ENCODE data around the gene SRPK2.

SRPK2 gene

GRCh38 chr7:105229641-105230040 is 159.1 kb downstream of the SRPK2 start:
- no peak for DNase-seq (ENCODE audit: low read depth)
- no peak for TF ChIP-seq CTCF (conservative IDR thresholded peaks at IDR 0.05; ENCODE audit: control insufficient read depth, insufficient read depth, low read depth, low read length)
- H3K4me3 ChIP-seq (ENCODE audit: control insufficient read depth, low read depth, low read length) = no peak overlapping the region

GRCh38 chr7:105228555-105228954 is 160.2 kb downstream of the SRPK2 start:
- TF ChIP-seq CTCF (conservative IDR thresholded peaks at IDR 0.05; ENCODE audit: control insufficient read depth, insufficient read depth, low read depth, low read length) = no peak
- H3K4me3 ChIP-seq (ENCODE audit: control insufficient read depth, low read depth, low read length) = no peak overlapping the region
- no peak for DNase-seq (ENCODE audit: low read depth)

- no peak for TF ChIP-seq CTCF (conservative IDR thresholded peaks at IDR 0.05; ENCODE audit: control insufficient read depth, insufficient read depth, low read depth, low read length)
- DNase-seq (ENCODE audit: low read depth) = no peak
- H3K4me3 ChIP-seq (ENCODE audit: control insufficient read depth, low read depth, low read length) = no peak overlapping the region
These were observed 161.3 kb downstream of the SRPK2 start for GRCh38 chr7:105227391-105227790.

- TF ChIP-seq CTCF (conservative IDR thresholded peaks at IDR 0.05; ENCODE audit: control insufficient read depth, insufficient read depth, low read depth, low read length) = no peak
- no peak overlapping the region for H3K4me3 ChIP-seq (ENCODE audit: control insufficient read depth, low read depth, low read length)
- DNase-seq (ENCODE audit: low read depth) = peak; percentile 97
These were observed 163.7 kb downstream of the SRPK2 start for GRCh38 chr7:105224884-105225651.

GRCh38 chr7:105222953-105223352 is 165.8 kb downstream of the SRPK2 start:
- no peak for DNase-seq (ENCODE audit: low read depth)
- no peak overlapping the region for H3K4me3 ChIP-seq (ENCODE audit: control insufficient read depth, low read depth, low read length)
- no peak for TF ChIP-seq CTCF (conservative IDR thresholded peaks at IDR 0.05; ENCODE audit: control insufficient read depth, insufficient read depth, low read depth, low read length)

- peak; percentile 79 for DNase-seq (ENCODE audit: low read depth)
- no peak for TF ChIP-seq CTCF (conservative IDR thresholded peaks at IDR 0.05; ENCODE audit: control insufficient read depth, insufficient read depth, low read depth, low read length)
- no peak overlapping the region for H3K4me3 ChIP-seq (ENCODE audit: control insufficient read depth, low read depth, low read length)
These were observed 169.0 kb downstream of the SRPK2 start for GRCh38 chr7:105219771-105220160.
